ENCODE data around the gene MR1.

MR1 gene

GRCh38 chr1:181002582-181003172, 31.1 kb upstream of the MR1 start:
- TF ChIP-seq CTCF (IDR thresholded peaks at IDR 0.05), result no peak
- Mint-ChIP-seq H3K27ac (no peak overlapping the region), H3K4me3 (peak overlapping the region; percentile 4), H3K36me3 (ENCODE audit: low read depth) (peaks cover 82% of the 10 kb centered on the region), H3K27me3 (ENCODE audit: low read depth, poor library complexity) (peaks cover 3% of the 10 kb centered on the region), H3K9me3 (peaks cover 12% of the 10 kb centered on the region), H3K4me1 (no peaks in the 10 kb centered on the region)
- DNase-seq, result no peak

- no peak overlapping the region for H3K27ac Mint-ChIP-seq
- H3K4me1 Mint-ChIP-seq, result no peaks in the 10 kb centered on the region
Observed at GRCh38 chr1:181010789-181011188, 23.0 kb upstream of the MR1 start.

GRCh38 chr1:181011301-181012202, 22.2 kb upstream of the MR1 start:
- Mint-ChIP-seq H3K27me3 (ENCODE audit: low read depth, poor library complexity) (no peaks in the 10 kb centered on the region), H3K9me3 (no peaks in the 10 kb centered on the region), H3K36me3 (ENCODE audit: low read depth) (peaks cover 36% of the 10 kb centered on the region), H3K4me3 (no peak overlapping the region), H3K27ac (no peak overlapping the region), H3K4me1 (no peaks in the 10 kb centered on the region)
- DNase-seq, result no peak
- TF ChIP-seq CTCF (IDR thresholded peaks at IDR 0.05), result no peak

More at GRCh38 chr1:181010789-181011188, 23.0 kb upstream of the MR1 start:
- TF ChIP-seq CTCF (IDR thresholded peaks at IDR 0.05), result no peak
- DNase-seq, result no peak
- no peak overlapping the region for H3K4me3 Mint-ChIP-seq
- no peaks in the 10 kb centered on the region for H3K27me3 Mint-ChIP-seq (ENCODE audit: low read depth, poor library complexity)
- H3K36me3 Mint-ChIP-seq (ENCODE audit: low read depth), result peaks cover 41% of the 10 kb centered on the region
- H3K9me3 Mint-ChIP-seq, result no peaks in the 10 kb centered on the region

GRCh38 chr1:181012203-181012745, 21.5 kb upstream of the MR1 start:
- TF ChIP-seq CTCF (IDR thresholded peaks at IDR 0.05), result no peak
- DNase-seq, result no peak
- H3K9me3 Mint-ChIP-seq, result no peaks in the 10 kb centered on the region
- H3K36me3 Mint-ChIP-seq (ENCODE audit: low read depth), result peaks cover 36% of the 10 kb centered on the region
- no peak overlapping the region for H3K27ac Mint-ChIP-seq
- no peak overlapping the region for H3K4me3 Mint-ChIP-seq
- no peaks in the 10 kb centered on the region for H3K27me3 Mint-ChIP-seq (ENCODE audit: low read depth, poor library complexity)
- H3K4me1 Mint-ChIP-seq, result no peaks in the 10 kb centered on the region

- TF ChIP-seq CTCF (IDR thresholded peaks at IDR 0.05), result no peak
- Mint-ChIP-seq H3K27ac (no peak overlapping the region), H3K9me3 (no peaks in the 10 kb centered on the region)
Observed at GRCh38 chr1:181013144-181013543, 20.6 kb upstream of the MR1 start.

More at GRCh38 chr1:181013144-181013543, 20.6 kb upstream of the MR1 start:
- no peak overlapping the region for H3K4me3 Mint-ChIP-seq
- H3K4me1 Mint-ChIP-seq, result no peaks in the 10 kb centered on the region
- no peaks in the 10 kb centered on the region for H3K27me3 Mint-ChIP-seq (ENCODE audit: low read depth, poor library complexity)
- H3K36me3 Mint-ChIP-seq (ENCODE audit: low read depth), result peaks cover 43% of the 10 kb centered on the region
- DNase-seq, result no peak
